ENCODE results near the gene BTF3L4.

DNA sequence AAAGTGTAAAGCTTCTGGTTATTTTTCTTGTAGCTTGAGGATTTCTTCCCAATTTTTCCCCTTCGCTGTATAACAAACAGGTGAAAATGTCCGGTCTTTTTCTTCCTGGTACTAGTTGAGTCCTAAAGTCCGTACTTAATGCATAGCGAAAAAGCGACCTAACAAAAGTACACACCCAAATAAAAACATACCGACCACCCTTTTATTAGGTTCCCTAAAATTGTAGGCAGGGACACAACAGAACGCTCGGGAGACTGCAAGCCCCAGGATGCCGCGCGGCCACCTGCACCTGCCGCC is 281 bp upstream of the BTF3L4 start:
- TF ChIP-seq, protein P1, sequence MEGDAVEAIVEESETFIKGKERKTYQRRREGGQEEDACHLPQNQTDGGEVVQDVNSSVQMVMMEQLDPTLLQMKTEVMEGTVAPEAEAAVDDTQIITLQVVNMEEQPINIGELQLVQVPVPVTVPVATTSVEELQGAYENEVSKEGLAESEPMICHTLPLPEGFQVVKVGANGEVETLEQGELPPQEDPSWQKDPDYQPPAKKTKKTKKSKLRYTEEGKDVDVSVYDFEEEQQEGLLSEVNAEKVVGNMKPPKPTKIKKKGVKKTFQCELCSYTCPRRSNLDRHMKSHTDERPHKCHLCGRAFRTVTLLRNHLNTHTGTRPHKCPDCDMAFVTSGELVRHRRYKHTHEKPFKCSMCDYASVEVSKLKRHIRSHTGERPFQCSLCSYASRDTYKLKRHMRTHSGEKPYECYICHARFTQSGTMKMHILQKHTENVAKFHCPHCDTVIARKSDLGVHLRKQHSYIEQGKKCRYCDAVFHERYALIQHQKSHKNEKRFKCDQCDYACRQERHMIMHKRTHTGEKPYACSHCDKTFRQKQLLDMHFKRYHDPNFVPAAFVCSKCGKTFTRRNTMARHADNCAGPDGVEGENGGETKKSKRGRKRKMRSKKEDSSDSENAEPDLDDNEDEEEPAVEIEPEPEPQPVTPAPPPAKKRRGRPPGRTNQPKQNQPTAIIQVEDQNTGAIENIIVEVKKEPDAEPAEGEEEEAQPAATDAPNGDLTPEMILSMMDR (conservative IDR thresholded peaks at IDR 0.05; ENCODE audit: low read length), result no peak
- no peak for TF ChIP-seq EZH2phosphoT487 (IDR thresholded peaks at IDR 0.05; ENCODE audit: borderline replicate concordance, low read depth, low read length)

Data from OCI-LY7 (cell line).